ENCODE data around the gene NOL11. TPM values are rescaled to one million over a fixed set of nuclear protein-coding genes. Genes with fewer than 3 reads are reported as not detected.
A peak's percentile ranks its signal among the peaks of the same experiment; 100 is the strongest.

The NOL11 gene
- polyA plus RNA-seq, 3 donors: 5.2 to 11.4 (median 6.1) TPM

DNA sequence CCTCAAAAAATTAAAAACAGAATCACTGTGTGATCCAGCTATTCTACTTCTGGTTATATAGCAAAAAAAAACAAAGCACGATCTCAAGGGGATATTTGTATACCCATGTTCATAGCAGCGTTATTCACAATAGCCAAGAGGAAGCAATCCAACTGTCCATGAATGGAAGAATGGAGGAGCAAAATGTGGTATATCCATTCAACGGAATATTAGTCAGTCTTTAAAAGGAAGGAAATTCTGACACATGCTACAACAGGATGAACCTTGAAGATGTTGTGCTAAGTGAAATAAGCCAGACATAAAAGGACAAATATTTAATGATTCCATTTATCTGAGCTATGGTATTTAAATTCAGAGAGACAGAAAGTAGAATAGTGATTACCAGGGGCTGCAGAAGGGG, 4.6 kb upstream of the NOL11 start:
- Histone ChIP-seq H3K9me3 (replicated peaks in 1 of 2; ENCODE audit: control insufficient read depth in 1 of 2, insufficient read depth in 1 of 2, low read length in 2 of 2) (no peaks in the 10 kb centered on the region), H3K4me1 (ENCODE audit: control insufficient read depth in 1 of 2, insufficient read depth in 2 of 2, low read length in 2 of 2) (peaks cover 6 to 10% of the 10 kb centered on the region in 2 donors), H3K27me3 (ENCODE audit: control insufficient read depth in 2 of 2, insufficient read depth in 2 of 2, low read length in 2 of 2) (no peaks in the 10 kb centered on the region), H3K79me2 (ENCODE audit: insufficient read depth, low read length) (peaks cover 9% of the 10 kb centered on the region), H3K4me3 (replicated peaks in 1 of 3; ENCODE audit: low read depth in 2 of 3, low read length in 3 of 3) (no peak overlapping the region), H3K36me3 (replicated peaks in 1 of 2; ENCODE audit: control insufficient read depth in 1 of 2, insufficient read depth in 2 of 2, low read length in 2 of 2) (no peaks in the 10 kb centered on the region), H3K9ac (ENCODE audit: insufficient read depth, low read length, poor library complexity, severe bottlenecking) (no peak overlapping the region), H2AFZ (ENCODE audit: insufficient read depth, low read depth, low read length, poor library complexity, severe bottlenecking) (no peak overlapping the region), H3K27ac (ENCODE audit: low read depth in 1 of 2, low read length in 2 of 2) (no peak overlapping the region), H3K4me2 (replicated peaks; ENCODE audit: extremely low read depth, low read length, poor library complexity, severe bottlenecking) (no peak overlapping the region), H4K20me1 (ENCODE audit: insufficient read depth, low read length) (no peaks in the 10 kb centered on the region)
- DNase-seq: no peak
- intact Hi-C loops (cut with micrococcal nuclease): no loop called here
- peaks cover 0 to 2% (median 1%) of the 10 kb centered on the region in 3 donors for H3K27me3 Mint-ChIP-seq (ENCODE audit: low read depth in 3 of 3)
- H3K9me3 Mint-ChIP-seq: peaks cover 0 to 7% (median 3%) of the 10 kb centered on the region in 7 donors
- no peak overlapping the region for H3K4me3 Mint-ChIP-seq
- no peak overlapping the region for H3K27ac Mint-ChIP-seq
- no peaks in the 10 kb centered on the region for H3K36me3 Mint-ChIP-seq
- no CpG with 5 or more reads among the region's 3 CpGs for WGBS (ENCODE audit: insufficient coverage)
- TF ChIP-seq, protein P1, sequence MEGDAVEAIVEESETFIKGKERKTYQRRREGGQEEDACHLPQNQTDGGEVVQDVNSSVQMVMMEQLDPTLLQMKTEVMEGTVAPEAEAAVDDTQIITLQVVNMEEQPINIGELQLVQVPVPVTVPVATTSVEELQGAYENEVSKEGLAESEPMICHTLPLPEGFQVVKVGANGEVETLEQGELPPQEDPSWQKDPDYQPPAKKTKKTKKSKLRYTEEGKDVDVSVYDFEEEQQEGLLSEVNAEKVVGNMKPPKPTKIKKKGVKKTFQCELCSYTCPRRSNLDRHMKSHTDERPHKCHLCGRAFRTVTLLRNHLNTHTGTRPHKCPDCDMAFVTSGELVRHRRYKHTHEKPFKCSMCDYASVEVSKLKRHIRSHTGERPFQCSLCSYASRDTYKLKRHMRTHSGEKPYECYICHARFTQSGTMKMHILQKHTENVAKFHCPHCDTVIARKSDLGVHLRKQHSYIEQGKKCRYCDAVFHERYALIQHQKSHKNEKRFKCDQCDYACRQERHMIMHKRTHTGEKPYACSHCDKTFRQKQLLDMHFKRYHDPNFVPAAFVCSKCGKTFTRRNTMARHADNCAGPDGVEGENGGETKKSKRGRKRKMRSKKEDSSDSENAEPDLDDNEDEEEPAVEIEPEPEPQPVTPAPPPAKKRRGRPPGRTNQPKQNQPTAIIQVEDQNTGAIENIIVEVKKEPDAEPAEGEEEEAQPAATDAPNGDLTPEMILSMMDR (IDR thresholded peaks at IDR 0.05): no peak
- H3K4me1 Mint-ChIP-seq: peaks cover 6% of the 10 kb centered on the region

DNA sequence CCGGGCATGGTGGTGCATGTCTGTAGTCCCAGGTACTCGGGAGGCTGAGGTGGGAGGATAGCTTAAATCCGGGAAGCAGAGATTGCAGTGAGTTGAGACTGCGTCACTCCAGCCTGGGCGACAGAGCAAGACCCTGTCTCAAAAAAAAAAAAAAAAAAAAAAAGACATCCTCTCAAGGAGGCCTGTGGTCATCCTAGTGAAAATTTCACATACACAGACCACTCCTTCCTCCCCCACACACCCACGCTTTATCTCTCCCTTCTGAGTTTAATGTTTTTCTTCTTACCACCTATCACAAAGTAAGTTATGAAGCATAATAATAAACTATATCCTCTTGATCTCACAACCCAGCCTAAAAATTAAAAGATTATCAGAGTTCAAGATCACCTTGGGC, 1.3 kb upstream of the NOL11 start:
- no peak overlapping the region for H3K4me2 ChIP-seq (replicated peaks; ENCODE audit: extremely low read depth, low read length, poor library complexity, severe bottlenecking)
- H3K79me2 ChIP-seq (ENCODE audit: insufficient read depth, low read length): peaks cover 27% of the 10 kb centered on the region
- DNase-seq: no peak
- peaks cover 21 to 22% of the 10 kb centered on the region in 2 donors for H3K4me1 ChIP-seq (ENCODE audit: control insufficient read depth in 1 of 2, insufficient read depth in 2 of 2, low read length in 2 of 2)
- H4K20me1 ChIP-seq (ENCODE audit: insufficient read depth, low read length): no peaks in the 10 kb centered on the region
- Mint-ChIP-seq H3K27ac (peak overlapping the region in 1 of 7 donors; percentile 96), H3K9me3 (peaks cover 0 to 7% (median 3%) of the 10 kb centered on the region in 7 donors), H3K4me3 (no peak overlapping the region), H3K4me1 (peaks cover 15% of the 10 kb centered on the region), H3K36me3 (peaks cover 10 to 15% of the 10 kb centered on the region in 2 donors), H3K27me3 (ENCODE audit: low read depth in 3 of 3) (peaks cover 0 to 2% (median 1%) of the 10 kb centered on the region in 3 donors)
- peak overlapping the region; percentile 91 for H2AFZ ChIP-seq (ENCODE audit: insufficient read depth, low read depth, low read length, poor library complexity, severe bottlenecking)
- peaks cover 15 to 16% of the 10 kb centered on the region in 2 donors for H3K36me3 ChIP-seq (replicated peaks in 1 of 2; ENCODE audit: control insufficient read depth in 1 of 2, insufficient read depth in 2 of 2, low read length in 2 of 2)
- H3K27me3 ChIP-seq (ENCODE audit: control insufficient read depth in 2 of 2, insufficient read depth in 2 of 2, low read length in 2 of 2): no peaks in the 10 kb centered on the region
- no peak overlapping the region for H3K4me3 ChIP-seq (replicated peaks in 1 of 3; ENCODE audit: low read depth in 2 of 3, low read length in 3 of 3)
- H3K27ac ChIP-seq (ENCODE audit: low read depth in 1 of 2, low read length in 2 of 2): no peak overlapping the region
- no CpG with 5 or more reads among the region's 6 CpGs for WGBS (ENCODE audit: insufficient coverage)
- intact Hi-C loops (cut with micrococcal nuclease): loop anchor here in 1 of 2 donors (5.0 kb wide), 1 partner anchor 111 kb away; the partner anchor contains the start of gene BPTF
- TF ChIP-seq, protein P1 (IDR thresholded peaks at IDR 0.05): no peak
- no peaks in the 10 kb centered on the region for H3K9me3 ChIP-seq (replicated peaks in 1 of 2; ENCODE audit: control insufficient read depth in 1 of 2, insufficient read depth in 1 of 2, low read length in 2 of 2)
- H3K9ac ChIP-seq (ENCODE audit: insufficient read depth, low read length, poor library complexity, severe bottlenecking): no peak overlapping the region
